ENCODE results near the gene FAM9B. TPM values are rescaled to one million over a fixed set of nuclear protein-coding genes. Genes with fewer than 3 reads are reported as not detected.

Gene FAM9B
- total RNA-seq, 1 donor, result not detected

GRCh38 chrX:8980756-8981155, 53.2 kb downstream of the FAM9B start:
- Histone ChIP-seq H3K4me1 (ENCODE audit: insufficient read depth, low read length) (no peaks in the 10 kb centered on the region), H3K27me3 (ENCODE audit: insufficient read depth, low read length) (no peaks in the 10 kb centered on the region), H3K4me3 (ENCODE audit: insufficient read depth, low read length) (no peak overlapping the region), H3K9me3 (ENCODE audit: low read depth, low read length) (no peaks in the 10 kb centered on the region), H3K4me2 (ENCODE audit: insufficient read depth, low read length) (no peak overlapping the region), H3K27ac (ENCODE audit: low read depth, low read length) (no peak overlapping the region), H2AFZ (ENCODE audit: low read length) (no peak overlapping the region), H4K20me1 (ENCODE audit: insufficient read depth, low read length) (no peaks in the 10 kb centered on the region), H3K79me2 (ENCODE audit: insufficient read depth, low read length) (no peaks in the 10 kb centered on the region), H3K36me3 (ENCODE audit: insufficient read depth, low read length) (no peaks in the 10 kb centered on the region)
- DNase-seq (ENCODE audit: insufficient read length, low spot score, missing footprints), result no peak
- TF ChIP-seq CTCF (IDR thresholded peaks at IDR 0.05; ENCODE audit: extremely low read depth, low read depth, low read length), result no peak

Other genes with a start within 250 kb of the FAM9B start
- not detected in 2 replicates for gene FAM9A, start 232.7 kb downstream of the FAM9B start, total RNA-seq